Ishikawa (cell line): ENCODE data around the gene STING1.

ENCODE experiments used
- CEBPB ChIP-seq: IDR thresholded peaks from 2 replicates; pipeline ENCODE4 v1.6.1; 2012
- CREB1 ChIP-seq: IDR thresholded peaks from 2 replicates; pipeline ENCODE4 v1.6.1; 2012; ENCODE audit warnings: low read depth
- EGR1 ChIP-seq: IDR thresholded peaks from 2 replicates; pipeline ENCODE4 v1.6.1; 2012
- EP300 ChIP-seq: IDR thresholded peaks from 2 replicates; pipeline ENCODE4 v1.6.1; 2012; ENCODE audit warnings: borderline replicate concordance
- FOXM1 ChIP-seq: IDR thresholded peaks from 2 replicates; pipeline ENCODE4 v1.6.1; 2012; ENCODE audit warnings: low read depth, borderline replicate concordance
- NFIC ChIP-seq: IDR thresholded peaks from 2 replicates; pipeline ENCODE4 v1.6.1; 2012
- RAD21 ChIP-seq: IDR thresholded peaks from 2 replicates; pipeline ENCODE4 v1.6.1; 2012; ENCODE audit warnings: low read depth
- REST ChIP-seq: IDR thresholded peaks from 2 replicates; pipeline ENCODE4 v1.6.1; 2012; ENCODE audit warnings: low read depth, mild to moderate bottlenecking
- TAF1 ChIP-seq: IDR thresholded peaks from 2 replicates; pipeline ENCODE4 v1.6.1; 2012; ENCODE audit warnings: low read depth, mild to moderate bottlenecking
- TCF12 ChIP-seq: IDR thresholded peaks from 2 replicates; pipeline ENCODE4 v1.6.1; 2012; ENCODE audit warnings: low read depth
- TEAD4 ChIP-seq: IDR thresholded peaks from 2 replicates; pipeline ENCODE4 v1.6.1; 2012
- YY1 ChIP-seq: IDR thresholded peaks from 2 replicates; pipeline ENCODE4 v1.6.1; 2012; ENCODE audit warnings: low read depth
- ZBTB7A ChIP-seq: IDR thresholded peaks from 2 replicates; pipeline ENCODE4 v1.6.1; 2012; ENCODE audit warnings: low read depth
- TF ChIP-seq, protein P1 (sequence below): IDR thresholded peaks from 2 replicates; pipeline ENCODE4 v1.6.1; 2012
- TF ChIP-seq, protein P2 (sequence below): IDR thresholded peaks from 2 replicates; pipeline ENCODE4 v1.6.1; 2012

The STING1 gene

DNA sequence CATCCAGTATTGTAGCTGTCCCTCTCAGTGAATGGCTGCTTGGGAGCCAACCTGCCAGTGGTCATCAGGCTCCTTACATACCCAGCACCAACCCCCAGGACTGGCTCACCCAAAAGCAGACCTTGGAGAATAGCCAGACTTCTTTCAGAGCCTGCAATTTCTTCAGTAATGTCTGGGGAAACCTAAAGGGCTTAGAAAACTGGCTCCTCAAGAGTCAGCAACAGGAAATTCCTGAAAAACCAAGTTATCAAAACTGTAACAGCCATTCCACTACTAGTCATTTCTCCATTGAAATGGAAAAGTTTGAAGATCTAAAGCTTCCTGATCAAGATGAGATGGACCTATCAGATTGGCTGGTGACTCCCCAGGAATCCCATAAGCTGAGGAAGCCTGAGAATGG, 12.3 kb upstream of the STING1 start:
- TF ChIP-seq RAD21 (no peak), TEAD4 (no peak), TAF1 (no peak), EGR1 (no peak), TCF12 (no peak), YY1 (no peak), CREB1 (no peak), EP300 (no peak), NFIC (no peak), ZBTB7A (no peak), CEBPB (no peak)
- TF ChIP-seq, protein P1, sequence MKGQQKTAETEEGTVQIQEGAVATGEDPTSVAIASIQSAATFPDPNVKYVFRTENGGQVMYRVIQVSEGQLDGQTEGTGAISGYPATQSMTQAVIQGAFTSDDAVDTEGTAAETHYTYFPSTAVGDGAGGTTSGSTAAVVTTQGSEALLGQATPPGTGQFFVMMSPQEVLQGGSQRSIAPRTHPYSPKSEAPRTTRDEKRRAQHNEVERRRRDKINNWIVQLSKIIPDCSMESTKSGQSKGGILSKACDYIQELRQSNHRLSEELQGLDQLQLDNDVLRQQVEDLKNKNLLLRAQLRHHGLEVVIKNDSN = no peak
- TF ChIP-seq, protein P2, sequence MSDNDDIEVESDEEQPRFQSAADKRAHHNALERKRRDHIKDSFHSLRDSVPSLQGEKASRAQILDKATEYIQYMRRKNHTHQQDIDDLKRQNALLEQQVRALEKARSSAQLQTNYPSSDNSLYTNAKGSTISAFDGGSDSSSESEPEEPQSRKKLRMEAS = no peak

GRCh38 chr5:139494256-139494655, 11.7 kb upstream of the STING1 start:
- no peak for TF ChIP-seq TEAD4
- no peak for TF ChIP-seq CEBPB

DNA sequence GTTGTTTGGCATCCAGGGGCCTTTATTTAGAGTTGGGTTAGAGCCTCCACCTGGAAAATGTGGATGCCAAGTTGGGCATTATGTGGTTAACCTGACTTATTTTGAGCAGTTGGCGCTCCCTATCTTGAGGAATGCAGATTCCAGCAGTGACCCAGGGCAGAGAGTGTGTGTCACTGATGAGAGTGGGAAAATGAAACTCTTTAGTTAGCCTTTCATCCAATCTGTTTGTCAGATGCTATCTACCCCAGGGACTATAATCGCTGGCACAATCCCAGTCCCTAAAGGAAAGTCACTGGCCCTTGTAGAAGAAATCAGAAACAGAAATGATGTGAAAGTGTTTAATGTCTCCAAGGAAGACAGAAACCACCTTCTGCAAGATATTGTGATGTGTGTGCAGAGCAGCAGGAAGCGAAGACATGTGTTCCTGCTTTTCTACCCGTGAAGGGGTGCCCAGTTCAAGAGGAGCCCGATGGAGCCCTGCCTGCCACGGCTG, 10.2 kb upstream of the STING1 start:
- peak; percentile 32; the same call in 1 of the 2 replicates for TF ChIP-seq RAD21
- peak; percentile 69 for TF ChIP-seq TEAD4
- TF ChIP-seq NFIC = no peak

- TF ChIP-seq TCF12 (no peak), REST (no peak), TEAD4 (no peak), TAF1 (no peak), RAD21 (no peak), YY1 (no peak), EGR1 (no peak), NFIC (no peak), CREB1 (no peak)
- TF ChIP-seq, protein P1 = no peak
These were observed 5.7 kb upstream of the STING1 start for GRCh38 chr5:139488260-139488659.

DNA sequence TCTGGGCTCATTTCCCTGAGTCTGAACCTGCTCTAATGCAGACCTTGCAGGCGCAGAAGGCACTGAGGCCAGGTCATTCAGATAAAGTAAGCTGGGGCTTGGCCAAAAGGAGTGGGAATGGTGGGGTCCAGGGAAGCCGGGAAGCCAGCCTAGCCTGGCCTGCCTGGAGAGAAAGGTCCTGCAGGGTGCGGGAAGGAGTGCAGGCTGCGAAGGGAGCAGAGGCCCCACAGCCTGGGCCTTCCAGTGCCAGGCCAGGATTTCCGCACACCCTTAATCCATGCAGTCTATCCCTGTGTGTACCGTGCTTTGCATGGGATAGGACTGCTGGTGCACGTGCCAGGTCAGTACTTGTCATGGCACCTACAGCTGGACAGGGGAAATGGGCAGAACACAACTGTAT, 3.6 kb upstream of the STING1 start:
- TF ChIP-seq TEAD4 (no peak), REST (no peak), EGR1 (no peak), ZBTB7A (no peak), RAD21 (no peak), YY1 (no peak), NFIC (no peak), CEBPB (no peak), CREB1 (no peak), TAF1 (no peak), TCF12 (no peak), FOXM1 (no peak), EP300 (no peak)
- TF ChIP-seq, protein P1 = no peak
- TF ChIP-seq, protein P2 = no peak

DNA sequence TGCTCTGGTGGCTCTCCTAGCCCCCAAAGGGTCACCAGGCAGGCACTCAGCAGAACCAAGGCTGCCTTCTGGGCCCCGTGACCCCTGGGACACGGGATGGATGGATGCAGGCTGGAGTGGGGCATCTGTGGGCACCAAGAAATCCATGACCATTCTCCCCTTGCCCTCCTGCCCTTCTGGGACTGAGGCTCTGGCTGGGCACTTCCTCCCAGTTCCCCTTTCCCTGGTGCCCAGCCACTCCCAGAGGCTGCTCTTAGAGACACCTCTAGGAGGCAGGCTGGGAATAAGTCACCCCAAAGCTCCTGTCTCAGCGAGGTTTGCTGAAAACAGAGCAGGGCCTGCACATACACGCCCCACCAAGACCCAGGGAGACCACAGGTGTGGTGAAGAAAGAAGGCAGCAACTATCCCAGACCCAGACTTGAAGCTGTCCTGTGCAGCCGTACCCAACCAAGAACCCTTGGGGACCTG, 943 bp downstream of the STING1 start:
- no peak for TF ChIP-seq TAF1
- no peak for TF ChIP-seq REST
- TF ChIP-seq NFIC = no peak
- TF ChIP-seq, protein P2 = no peak
- TF ChIP-seq RAD21 = no peak
- no peak for TF ChIP-seq TCF12
- no peak for TF ChIP-seq FOXM1
- TF ChIP-seq TEAD4 = no peak
- TF ChIP-seq, protein P1 = no peak
- no peak for TF ChIP-seq CREB1
- no peak for TF ChIP-seq EGR1
- TF ChIP-seq YY1 = no peak
- no peak for TF ChIP-seq CEBPB
- TF ChIP-seq ZBTB7A = no peak
- TF ChIP-seq EP300 = no peak
